NB4 (cell line): ENCODE data around the gene USB1.

Source experiments
- DNase-seq: peaks from one replicate; pipeline ENCODE4 v3.0.0; 2010; ENCODE audit warnings: low read depth
- H3K4me3 ChIP-seq: one replicate; pipeline ENCODE4 v1.5.1; 2011; ENCODE audit warnings: mild to moderate bottlenecking, low read depth, low read length, moderate library complexity
- CTCF ChIP-seq: IDR thresholded peaks from one replicate; pipeline ENCODE4 v1.5.1; 2012; ENCODE audit warnings: low read depth, low read length
- MAX ChIP-seq: IDR thresholded peaks from 2 replicates; pipeline ENCODE4 v1.6.1; 2011; ENCODE audit warnings: low read depth, low read length
- MYC ChIP-seq: IDR thresholded peaks from 2 replicates; pipeline ENCODE4 v1.6.1; 2011; ENCODE audit warnings: low read depth, low read length
- POLR2A ChIP-seq: IDR thresholded peaks from 2 replicates; pipeline ENCODE4 v1.6.1; 2011; ENCODE audit warnings: mild to moderate bottlenecking; ENCODE audit not compliant: insufficient read length; ENCODE audit errors: extremely low read depth

The USB1 gene

DNA sequence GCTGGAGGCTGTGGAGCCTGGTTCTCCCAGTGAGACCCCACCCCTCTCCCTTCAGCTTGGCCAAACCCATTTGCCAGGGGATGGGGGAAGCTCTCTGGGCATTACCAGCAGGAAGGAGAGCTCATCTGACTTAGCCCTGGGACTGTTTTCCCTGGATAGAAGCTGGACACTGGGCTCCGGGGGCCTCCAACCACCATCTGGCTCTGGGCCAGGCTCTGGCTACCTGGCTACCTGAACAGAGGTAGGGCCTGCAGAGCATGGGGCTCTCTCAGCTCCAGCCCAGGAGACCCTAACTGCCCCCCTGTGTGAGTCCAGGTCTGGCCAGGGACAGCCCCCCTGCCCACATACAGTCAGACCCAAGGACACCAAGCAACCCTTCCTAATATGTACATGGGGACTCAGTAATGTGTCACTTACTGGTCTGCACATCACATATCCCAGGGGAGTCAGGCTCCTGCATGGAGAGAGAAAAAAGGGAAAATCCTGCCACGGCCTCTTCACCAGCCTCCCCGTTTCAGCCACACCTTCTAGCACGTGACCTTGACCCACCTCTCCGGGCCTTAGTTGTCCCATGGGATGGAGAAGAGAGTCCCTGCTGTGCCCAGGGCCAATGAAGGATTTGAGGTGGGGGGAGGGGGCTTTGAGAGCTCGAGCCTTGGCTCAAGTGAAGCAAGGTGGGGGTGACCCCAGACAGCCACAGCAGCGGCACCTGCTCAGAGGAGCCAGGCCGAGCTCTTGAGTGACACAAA is 44.1 kb upstream of the USB1 start:
- TF ChIP-seq CTCF (no peak), MAX (no peak), MYC (no peak), POLR2A (no peak)
- DNase-seq = no peak
- no peak overlapping the region for H3K4me3 ChIP-seq

DNA sequence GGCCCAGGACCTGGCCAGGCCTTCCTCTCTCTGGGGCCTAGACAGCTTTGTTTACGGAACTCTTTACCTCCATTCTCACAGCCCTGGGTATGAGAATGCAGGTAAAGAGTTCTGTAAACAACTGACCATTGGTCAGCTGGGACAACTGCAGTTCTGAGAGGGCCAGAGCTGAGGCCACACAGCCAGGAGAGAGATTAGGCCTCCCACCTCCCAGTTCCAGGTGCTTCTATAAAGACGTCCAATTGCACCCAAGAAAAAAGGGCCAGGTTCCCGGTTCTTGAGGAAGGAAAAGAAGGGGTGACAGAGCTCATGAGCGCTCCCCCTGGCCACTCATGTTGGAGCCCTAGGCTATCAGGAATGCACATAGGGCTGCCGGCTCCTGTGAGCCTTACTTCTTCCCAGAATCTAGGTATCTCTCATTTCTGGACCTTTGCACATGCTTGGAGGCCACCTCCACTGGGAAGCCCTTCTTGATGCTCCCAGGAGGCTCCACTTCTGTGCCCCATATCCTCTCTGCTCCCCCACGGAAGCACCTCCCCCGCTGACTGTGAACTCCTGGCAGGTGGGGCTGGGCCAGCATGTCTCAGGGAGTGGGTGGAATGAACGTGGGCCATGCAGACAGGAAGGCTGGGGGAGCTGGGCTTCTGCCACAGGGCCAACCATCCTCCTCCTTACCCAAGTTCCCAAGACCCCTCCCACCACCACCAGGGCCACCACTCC is 43.4 kb upstream of the USB1 start:
- DNase-seq = no peak
- H3K4me3 ChIP-seq = no peak overlapping the region
- TF ChIP-seq POLR2A (no peak), CTCF (peak; percentile 4)

DNA sequence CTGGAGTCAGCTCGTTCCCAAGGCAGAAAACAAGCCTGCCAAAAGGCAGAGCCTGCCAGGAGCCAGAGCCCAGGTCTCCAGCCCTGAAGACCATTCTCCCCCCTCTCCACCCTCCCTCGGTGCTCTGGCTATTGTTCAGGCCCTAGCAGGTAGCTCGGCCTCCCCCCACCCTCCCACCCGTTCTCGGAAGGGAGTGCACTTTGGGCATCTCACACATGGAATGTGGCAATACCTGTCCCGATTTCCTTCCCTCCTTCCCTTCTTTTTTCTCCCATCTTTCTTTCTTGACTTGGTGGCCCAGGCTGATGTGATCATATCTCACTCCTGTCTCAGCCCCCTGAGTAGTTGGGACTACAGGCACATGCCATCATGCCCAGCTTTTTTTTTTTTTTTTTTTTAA is 42.7 kb upstream of the USB1 start:
- TF ChIP-seq MAX (no peak), MYC (no peak), CTCF (no peak), POLR2A (no peak)
- H3K4me3 ChIP-seq = no peak overlapping the region

DNA sequence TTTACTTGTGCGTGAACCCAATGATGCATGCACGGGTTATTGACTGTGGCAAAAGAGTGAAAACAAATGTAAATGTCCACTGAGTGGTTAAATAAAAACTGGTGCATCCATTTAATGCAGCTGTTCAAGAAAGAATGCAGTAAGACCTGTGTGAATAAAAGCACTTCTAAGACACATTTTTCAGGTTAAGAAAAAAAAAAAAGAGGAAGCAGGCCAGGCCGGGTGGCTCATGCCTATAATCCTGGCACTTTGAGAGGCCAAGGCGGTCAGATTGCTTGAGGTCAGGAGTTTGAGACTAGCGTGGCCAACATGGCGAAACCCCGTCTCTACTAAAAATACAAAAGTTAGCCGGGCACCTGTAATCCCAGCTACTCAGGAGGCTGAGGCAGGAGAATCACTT is 42.1 kb upstream of the USB1 start:
- peak; percentile 56 for DNase-seq

More for the DNA sequence above, 42.7 kb upstream of the USB1 start:
- DNase-seq = no peak

GRCh38 chr16:57959804-57960203 is 41.4 kb upstream of the USB1 start:
- H3K4me3 ChIP-seq = no peak overlapping the region
- TF ChIP-seq MAX = no peak
- no peak for TF ChIP-seq CTCF
- TF ChIP-seq MYC = no peak
- TF ChIP-seq POLR2A = no peak
- DNase-seq = no peak

More for the DNA sequence above, 42.1 kb upstream of the USB1 start:
- H3K4me3 ChIP-seq = no peak overlapping the region
- TF ChIP-seq CTCF (no peak), MYC (no peak), POLR2A (no peak), MAX (no peak)
